ENCODE data around the gene HEBP1.

The HEBP1 gene

GRCh38 chr12:12958886-12959285 lies 41.2 kb downstream of the HEBP1 start:
- H3K4me3 ChIP-seq (ENCODE audit: low read depth, low read length): no peak overlapping the region
- no peak for DNase-seq (ENCODE audit: low read depth)
- TF ChIP-seq CTCF (IDR thresholded peaks at IDR 0.05; ENCODE audit: control insufficient read depth, extremely low read depth, insufficient read depth): no peak

DNA sequence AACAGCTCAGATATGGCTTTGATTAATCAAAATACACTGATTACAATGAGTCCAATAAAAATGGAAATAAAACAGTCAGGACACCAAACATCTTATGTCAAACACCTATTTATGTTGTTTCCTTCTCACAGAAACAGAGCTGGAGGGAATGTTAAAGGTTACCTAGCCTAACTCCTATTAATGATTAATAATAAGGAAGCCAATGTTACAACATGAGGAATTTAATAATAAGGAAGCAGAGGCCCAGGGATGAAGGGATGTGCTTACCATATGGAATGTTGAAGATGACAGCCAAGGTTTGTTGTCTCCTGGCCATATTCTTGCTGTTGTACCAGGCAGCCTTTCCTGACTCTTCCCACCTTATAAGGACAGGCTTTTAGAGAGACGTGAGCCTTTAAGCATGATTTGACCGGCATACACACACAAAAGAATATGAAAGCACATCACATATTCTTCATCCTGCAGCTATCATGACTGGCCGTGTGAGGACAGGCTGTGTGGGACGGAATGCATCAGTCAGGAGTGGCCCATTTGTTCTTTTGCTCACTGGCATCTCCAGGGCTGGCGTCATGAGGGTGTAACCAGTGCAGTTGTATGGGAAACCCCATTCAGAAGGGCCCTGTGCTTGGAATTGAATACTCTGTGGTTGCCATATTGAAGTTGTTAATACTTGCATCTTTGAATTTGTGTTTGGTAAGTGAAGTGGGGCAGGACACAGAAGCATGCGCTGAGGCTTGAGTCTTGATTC lies 45.0 kb downstream of the HEBP1 start:
- no peak for DNase-seq (ENCODE audit: low read depth)
- no peak for TF ChIP-seq CTCF (IDR thresholded peaks at IDR 0.05; ENCODE audit: control insufficient read depth, extremely low read depth, insufficient read depth)
- no peak overlapping the region for H3K4me3 ChIP-seq (ENCODE audit: low read depth, low read length)

DNA sequence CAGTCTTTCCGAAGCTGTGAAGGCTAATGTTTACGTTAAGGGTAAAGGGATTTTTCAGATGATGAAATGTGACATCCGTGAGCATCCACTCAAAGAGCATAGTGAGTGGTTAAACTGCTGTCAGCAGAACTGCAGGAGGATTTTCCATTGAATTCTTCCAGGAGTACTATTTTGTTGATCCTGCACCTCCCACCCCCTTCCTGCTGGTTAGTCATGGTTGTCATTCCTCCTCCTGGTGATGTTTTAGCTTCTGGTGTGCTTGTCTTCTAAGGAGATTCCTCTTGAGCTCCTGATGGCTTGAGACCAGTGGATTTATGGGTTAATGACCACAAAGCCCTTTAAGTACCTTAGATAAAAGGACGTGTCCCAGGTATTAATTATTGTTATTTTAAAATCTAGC lies 45.7 kb downstream of the HEBP1 start:
- TF ChIP-seq CTCF (IDR thresholded peaks at IDR 0.05; ENCODE audit: control insufficient read depth, extremely low read depth, insufficient read depth): no peak
- no peak overlapping the region for H3K4me3 ChIP-seq (ENCODE audit: low read depth, low read length)
- no peak for DNase-seq (ENCODE audit: low read depth)

DNA sequence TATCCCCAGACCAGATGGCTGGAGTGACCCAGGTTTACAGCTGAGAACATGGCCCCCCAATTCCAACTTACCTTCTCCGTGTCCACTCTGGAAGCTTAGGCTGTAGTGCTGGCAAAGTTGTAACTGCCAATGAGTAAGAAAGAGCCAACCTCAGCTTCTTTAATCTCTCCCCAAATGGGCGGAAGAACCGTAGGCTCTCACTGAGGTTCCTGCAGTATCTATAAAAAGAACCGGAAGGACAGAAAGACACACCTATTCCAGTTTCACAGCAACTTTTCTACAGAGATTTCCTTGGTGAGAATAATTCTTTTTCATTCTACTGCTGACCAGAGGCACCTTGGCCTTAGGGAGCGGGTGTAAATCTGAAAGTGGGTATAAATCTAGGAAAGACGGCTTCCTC lies 48.0 kb downstream of the HEBP1 start, which contains the start of gene GPRC5D:
Gene GPRC5D (minus strand): TSS at position 135 of the 400 bp plus-strand sequence. CDS start 1,786 bp downstream, outside the sequence.
- no peak within 1 kb of the TSS for H3K4me3 ChIP-seq (ENCODE audit: low read depth, low read length)
- no peak for DNase-seq (ENCODE audit: low read depth)
- no peak for TF ChIP-seq CTCF (IDR thresholded peaks at IDR 0.05; ENCODE audit: control insufficient read depth, extremely low read depth, insufficient read depth)

GRCh38 chr12:12951504-12951903 lies 48.6 kb downstream of the HEBP1 start:
- no peak overlapping the region for H3K4me3 ChIP-seq (ENCODE audit: low read depth, low read length)
- no peak for TF ChIP-seq CTCF (IDR thresholded peaks at IDR 0.05; ENCODE audit: control insufficient read depth, extremely low read depth, insufficient read depth)
- DNase-seq (ENCODE audit: low read depth): no peak

DNA sequence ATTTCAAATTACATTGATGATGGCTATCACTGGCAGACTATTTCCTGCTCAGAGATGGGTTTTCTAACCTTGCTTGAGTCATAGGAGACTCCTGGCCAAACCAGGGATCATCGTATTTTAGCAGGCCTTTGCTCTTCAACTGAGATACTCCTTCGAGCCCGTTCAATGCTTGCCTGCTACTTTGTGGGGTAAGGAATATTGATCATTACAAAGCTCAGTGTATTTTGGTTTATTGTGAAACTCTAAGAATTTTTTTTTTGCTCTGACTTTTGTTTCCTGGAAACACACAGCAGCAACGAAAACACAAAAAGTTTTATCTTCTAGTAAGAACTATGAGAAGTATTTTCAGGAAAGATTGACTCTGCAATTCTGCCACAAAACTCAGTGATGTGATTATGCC lies 52.2 kb downstream of the HEBP1 start:
- TF ChIP-seq CTCF (IDR thresholded peaks at IDR 0.05; ENCODE audit: control insufficient read depth, extremely low read depth, insufficient read depth): no peak
- no peak overlapping the region for H3K4me3 ChIP-seq (ENCODE audit: low read depth, low read length)
- no peak for DNase-seq (ENCODE audit: low read depth)
